Medulla oblongata (tissue), 1 donor: ENCODE data around the gene ASTN2.

Experiments
- DNase-seq: peaks from one replicate; pipeline ENCODE4 v3.0.0-alpha.2; 2015; ENCODE audit errors: extremely low spot score

Gene ASTN2

DNA sequence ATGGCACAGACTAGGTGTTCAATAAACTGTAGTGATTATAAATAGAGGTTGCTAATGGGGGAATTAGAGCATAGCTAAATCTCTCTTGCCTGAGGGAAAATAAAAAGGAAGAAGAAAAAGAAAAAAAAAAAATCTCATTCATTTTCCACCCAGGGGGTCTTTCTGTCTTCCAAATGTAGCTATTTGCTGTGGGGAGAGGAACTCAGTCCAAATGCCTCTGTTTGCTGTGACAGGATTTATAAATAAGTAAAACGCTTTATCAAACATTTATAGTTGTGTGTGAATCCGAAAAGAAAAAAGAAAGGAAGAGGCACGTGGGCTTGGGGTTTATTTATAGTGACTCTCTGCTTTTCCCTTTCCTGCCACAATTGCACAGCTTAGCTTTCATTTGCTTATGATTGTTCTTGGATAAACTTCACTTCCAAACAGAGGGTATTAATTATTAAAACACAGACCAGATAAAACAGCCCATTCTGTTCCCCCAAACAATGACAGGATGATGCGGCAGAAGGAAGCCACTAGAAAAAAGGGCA, 245.7 kb downstream of the ASTN2 start:
- peak; percentile 10 for DNase-seq

DNA sequence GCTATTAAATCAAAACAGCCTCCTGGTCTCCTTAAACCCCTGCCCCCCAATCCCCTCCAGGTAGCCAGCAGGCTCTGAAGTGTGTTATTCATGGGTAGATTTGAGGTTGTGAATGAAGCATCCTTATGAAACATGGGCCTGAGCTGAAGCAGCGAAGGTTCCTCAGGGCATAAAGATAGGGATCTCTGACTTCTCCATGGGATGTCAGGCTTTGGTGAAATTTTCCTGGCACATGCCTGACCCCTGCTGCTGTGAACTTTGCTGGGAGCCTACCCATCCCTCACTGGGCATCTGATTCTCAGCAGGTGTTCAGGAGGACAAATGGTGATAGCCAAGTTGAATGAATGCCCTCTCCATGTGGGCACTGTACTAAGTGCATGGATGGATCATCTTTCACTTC, 250.3 kb downstream of the ASTN2 start:
- no peak for DNase-seq

DNA sequence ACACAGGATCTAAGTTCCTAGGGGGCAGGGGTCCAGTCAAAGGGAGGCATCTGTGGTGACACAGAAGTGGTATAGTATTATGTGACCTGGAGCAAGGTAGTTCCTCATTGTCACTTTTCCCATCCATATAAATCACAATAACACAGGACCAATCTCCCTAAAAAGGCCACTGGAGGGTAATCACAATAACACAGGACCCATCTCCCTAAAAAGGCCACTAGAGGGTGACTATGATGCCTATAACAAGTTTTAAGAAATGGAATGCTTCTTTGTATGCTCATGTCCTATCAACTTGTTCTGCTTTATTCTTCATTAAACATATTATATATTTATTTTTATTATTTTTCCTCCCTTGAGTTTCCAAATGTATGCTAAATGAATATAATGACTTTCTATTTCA, 254.6 kb downstream of the ASTN2 start:
- peak; percentile 17 for DNase-seq

DNA sequence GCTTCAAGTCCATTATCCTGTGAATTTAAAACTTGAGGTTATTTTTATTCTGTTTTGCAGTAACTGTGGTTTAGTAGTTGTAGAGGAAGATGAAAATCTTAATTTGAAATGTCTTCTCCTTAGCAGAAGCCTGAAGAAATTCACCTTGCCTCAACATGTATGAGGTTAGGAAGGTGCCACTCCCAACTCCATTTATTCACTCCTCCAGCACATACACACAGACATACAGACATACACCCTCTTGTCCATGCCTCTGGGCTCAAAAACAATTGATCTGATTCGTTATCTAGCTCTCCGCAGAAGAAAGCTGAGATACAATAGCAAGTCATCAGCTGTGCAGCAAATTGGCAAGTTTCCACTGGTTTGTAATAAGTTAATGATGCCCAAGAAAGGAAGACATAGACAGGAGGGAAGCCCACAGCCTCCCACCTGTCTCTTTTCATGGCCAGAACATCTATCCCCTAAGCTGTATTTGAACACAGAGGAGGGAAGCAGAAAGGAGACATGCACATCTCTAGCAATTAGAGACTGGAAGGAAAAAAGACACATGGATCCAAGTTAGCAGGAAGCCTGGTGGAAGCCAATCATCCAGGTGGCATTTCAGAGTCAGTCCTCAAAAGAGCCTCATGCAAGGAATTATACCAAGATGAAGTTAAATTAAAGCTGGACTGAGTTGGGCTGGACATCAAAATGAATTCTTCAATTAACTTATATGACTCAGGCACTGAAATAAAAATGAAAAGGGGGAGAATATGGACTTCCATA, 257.9 kb downstream of the ASTN2 start:
- DNase-seq = no peak

DNA sequence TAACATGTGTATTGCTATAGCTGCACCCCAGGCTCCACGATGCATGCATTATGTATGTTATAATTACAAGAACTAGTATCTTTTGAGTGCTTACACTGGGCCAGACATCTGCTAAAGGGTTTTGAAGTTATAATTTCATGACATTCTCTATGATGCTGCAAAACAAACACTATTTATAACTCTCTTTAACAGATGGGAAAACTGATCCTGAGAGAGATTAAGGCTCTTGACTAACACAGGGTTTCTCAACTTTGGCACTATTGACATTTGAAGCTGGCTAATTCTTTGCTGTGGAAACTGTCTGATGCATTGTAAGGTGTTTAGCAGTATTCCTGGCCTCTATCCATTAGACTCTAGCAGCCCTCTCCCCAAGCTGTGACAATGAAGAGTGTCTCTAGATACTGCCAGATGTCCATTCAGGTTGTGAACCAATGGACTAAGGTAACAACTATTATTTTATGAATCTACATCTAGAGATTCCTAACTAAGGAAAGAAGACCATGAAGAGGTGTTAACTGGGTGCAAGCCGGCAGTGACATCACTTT, 258.6 kb downstream of the ASTN2 start:
- no peak for DNase-seq

DNA sequence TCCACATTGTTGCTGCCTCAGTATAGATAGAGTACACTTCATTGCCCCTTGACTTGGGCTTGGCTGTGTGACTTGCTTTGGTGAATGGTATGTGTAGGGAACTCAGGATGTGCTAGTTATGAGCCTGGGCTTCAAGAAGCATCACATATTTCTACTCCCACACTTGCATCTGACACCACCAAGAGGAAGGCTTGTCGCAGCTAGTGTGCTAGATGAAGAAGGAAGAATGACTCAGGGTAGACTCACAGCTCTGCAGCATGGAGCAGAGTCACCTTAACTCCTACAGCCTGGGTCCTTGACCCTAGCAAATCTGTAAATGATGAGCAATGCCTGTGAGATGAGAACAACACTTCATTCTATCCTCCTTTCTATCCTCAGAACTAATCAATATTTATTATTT, 261.8 kb downstream of the ASTN2 start:
- DNase-seq = no peak

DNA sequence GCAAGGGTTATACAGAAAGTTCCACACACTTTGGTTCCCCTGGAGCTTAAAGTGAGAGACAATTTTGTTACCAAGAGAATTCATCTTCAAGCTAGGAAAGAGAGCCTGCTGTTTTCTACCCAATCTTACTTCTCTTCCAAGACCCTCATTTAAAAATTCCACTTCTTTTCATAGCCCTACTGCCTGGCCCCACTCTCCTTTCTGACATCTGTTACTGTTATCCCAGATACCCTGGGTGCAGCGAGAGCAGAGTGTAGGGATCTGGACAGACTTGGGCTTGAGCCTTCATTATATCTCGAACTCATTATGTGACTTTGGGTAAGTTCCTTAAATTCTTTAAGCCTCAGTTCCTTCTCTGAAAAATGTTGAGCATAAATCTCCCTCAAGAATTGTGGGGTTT, 263.1 kb downstream of the ASTN2 start:
- no peak for DNase-seq

DNA sequence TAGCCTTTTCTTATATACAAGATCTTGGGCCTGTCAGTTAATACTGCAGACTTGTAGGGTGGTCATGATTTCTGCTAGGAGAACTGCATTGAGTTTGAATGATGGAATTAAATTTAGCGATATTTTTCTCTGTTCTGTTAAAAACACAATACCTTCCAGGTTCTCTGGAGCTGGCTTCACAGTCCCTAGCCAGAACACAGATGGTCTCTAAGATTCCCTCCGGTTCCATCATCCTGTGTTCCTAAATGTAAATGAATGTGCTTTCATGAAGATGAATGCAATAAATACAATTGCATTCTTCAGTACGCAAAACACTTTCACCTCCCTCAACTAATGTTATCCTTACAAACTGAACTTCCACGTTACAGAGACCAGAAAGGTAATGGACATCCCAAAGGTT, 264.9 kb downstream of the ASTN2 start:
- no peak for DNase-seq

DNA sequence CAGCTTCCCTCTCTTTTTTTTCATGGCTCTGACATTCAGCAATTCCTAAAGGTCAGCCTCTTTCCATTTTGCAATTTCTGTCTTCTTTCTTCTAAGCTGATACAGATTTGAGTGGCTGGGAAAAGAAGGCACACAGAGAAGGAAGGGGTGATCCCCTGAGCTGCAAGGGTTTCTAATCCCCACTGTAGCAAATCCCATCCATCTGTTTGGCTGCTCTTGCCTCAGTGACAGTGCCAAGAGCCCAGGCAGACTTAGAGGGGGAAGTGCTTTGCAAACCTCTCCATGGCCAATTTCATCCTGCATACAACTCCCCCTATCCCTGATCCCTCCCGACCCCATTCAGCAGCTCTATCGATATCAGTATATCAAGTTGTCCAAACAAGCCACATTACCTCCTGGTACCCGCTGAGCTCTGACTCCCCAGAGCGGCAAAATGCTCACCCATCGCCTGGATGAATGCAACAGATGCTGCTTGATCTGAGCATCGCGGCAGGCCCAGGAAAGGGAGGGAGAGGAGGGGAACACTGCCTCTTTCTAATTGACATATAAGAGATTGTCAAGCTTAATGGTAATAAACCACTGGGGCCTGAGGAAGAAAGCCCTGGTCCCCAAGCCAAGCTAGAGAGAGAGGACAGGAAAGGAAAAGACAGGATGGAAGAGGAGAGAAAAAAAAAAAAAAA, 268.9 kb downstream of the ASTN2 start:
- DNase-seq = no peak

DNA sequence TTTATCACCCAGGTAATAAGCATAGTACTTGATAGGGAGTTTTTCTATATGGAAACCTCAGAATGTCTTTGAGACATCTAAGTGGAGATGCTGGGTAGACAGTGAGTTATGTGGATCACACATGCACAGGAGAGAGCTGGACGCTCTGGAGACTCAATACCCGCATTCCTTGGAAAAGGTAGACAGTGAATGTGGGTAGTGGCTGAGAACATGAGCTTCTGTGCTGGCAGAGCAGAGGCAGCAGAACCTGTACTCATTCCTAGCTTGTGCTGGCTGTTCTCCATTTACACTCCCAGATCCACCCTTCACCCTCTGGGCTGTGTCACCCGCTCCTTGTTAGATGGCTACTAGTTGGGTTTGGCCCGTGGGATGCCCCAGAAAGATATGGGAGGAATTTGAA, 269.8 kb downstream of the ASTN2 start:
- DNase-seq = no peak

DNA sequence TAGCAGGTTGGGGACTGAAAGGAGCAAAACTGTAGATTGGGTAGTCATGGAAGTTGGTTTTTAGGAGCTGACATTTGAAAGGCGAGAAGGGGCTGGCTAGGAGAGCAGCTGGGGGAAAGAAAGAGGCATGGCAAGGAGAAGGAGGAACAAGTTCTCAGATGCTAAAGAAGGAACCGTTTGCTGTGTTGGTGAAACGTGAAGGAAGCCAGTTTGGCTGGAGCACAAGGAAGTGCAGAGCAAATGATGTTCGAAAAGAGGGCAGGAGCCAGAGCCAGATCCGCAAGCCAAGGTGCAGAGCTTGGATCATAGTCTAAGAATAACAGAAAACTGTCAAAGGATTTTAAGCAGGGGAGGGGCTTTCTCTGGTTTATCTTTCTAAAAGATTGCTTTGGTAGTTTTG, 276.6 kb downstream of the ASTN2 start:
- peak; percentile 4 for DNase-seq

DNA sequence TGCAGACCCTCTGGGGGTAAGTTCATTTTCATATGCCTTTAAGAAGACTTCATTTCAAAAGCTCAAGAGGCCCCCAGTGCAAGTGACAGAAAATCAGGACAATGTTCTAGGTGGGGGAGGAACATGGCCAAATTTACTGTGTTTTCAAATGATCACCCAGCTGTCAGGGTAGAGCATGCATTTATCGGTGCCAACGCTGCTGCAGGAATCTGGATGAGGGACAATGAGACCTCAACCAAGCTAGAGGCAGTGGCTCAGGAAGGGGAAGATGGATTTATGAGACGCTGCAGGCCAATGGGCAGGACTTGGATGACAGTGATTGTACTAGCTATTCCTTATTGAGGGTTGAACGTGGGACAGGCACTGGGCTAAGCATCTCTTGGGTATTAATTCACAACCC, 278.4 kb downstream of the ASTN2 start:
- no peak for DNase-seq

DNA sequence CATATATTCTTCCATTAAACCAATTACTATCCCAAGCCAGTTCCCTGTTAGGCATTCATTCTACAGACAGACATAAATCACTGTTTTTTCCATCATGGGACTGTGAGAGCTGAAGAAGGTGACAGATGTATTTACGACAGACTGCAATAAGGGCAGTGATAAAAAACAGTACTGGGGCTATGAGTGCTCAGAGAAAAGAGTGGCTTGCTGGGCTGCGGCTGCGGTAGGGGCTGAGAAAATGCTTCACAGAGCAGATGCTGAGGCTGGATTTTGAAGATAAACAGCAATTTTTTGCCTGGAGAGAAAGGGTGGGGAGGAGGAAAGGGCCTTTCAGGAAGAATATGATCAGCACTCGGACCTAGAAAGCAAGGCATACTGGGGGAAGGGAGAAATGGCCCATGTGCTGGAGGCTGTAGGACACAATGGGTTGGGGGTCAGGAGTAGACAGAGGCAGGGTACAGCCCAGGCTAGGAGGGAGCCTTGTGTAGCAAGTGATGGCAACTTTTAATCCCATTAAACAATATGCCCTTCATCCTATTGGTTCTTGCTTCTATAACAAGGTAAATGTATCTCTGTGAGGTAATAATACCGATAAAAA, 279.3 kb downstream of the ASTN2 start:
- DNase-seq = no peak

DNA sequence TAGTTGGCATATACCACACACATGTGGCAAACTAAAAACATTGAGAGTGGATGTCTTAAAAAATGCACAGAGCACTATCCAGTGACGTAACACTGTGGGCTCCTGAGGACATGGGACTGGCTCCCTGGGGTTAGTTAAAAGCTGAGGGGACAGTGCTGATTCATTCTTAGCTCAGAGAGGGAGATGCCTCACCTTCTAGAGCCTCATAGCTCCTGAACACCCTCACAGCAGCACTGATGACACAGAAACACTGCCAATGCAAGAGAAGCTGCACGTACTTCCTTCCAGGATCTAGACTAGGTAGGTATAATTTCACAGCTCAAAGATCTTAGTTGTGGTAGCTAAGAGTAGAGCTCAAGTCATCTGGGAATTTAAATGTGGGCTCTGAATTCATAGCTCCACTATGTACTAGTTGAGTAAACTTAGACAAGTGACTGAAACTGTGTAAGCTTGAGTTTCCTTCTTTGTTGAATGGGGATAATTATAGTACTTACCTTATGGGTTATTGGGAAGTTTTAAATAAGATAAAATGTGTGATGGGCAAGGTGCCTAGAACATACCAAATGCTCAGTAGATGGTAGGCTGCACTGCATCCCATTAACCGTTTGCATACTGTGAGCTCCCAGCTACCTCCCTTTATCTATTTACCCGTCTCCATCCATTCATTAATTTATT, 279.9 kb downstream of the ASTN2 start:
- no peak for DNase-seq

DNA sequence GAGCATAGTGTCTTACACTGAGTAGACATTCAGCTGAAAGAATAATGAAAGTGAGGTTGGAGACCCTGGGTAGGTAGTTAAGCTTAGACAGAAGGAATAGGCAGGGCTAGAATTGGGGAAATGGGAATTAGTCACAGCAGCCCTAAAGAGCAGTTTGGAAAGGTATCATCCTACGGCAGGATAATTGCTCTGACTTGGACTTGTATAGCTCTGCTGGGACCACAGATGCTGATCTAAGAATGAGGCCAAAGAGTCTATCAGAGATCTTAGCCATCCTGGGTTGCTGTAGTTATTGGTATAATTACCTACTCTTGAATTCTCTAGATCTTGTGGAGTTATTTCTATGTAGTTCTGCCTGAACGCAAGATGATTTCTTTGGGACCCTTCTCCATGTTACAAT, 288.0 kb downstream of the ASTN2 start:
- no peak for DNase-seq

DNA sequence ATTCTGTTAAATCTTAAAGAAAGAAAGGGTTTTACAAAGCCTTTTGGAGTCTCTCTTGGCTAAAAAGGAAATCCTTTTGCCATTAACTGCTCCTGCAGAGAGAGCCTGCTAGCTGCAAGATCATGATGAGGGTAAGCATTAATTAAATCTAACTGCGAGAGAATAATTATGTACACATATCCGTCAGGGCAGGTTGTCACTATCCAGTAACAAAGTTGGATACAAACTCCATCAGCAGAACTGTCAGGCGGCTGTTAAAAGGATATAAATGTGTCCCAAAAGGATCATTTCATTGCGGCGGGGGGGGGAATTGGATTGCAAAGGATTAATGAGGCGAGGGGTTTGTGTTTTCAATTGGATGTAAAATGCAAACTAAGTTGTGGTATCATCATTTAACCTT, 289.3 kb downstream of the ASTN2 start:
- no peak for DNase-seq

DNA sequence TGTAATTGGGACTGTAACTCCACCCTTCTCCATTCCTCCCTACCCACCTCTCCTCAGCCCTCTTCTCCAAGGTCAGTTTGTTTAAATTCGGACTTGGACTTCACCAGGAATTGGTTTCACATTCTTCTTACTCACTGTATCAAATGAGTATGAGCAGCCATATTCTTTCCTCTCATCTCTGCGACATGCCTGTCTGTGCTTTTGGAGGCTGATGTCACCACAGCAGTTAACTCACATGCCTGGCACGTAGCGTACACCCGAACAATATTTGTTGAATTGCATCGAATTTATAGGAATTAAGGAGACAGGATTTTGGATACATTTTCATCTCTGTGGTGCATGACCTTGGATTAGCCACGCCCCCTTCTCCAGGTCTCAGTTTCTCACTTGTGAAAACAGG, 291.1 kb downstream of the ASTN2 start:
- no peak for DNase-seq

DNA sequence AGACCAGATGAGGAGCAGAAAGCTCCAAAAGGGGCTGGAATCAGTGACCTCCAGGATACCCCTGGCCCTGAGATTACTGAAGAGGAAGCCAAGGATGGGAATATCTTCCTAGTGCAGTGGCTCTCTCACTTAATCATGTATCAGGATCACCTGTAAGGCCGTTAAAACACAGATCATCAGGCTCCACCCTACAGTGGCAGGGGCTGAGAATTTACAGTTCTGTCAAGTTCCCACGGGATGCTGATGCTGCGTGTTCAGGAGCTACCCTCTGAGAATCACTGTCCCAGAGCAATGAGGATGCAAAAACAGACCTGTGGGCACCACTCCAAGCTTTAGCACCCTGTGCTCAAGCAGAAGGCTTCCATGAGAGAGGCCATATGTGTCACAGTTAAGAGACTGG, 291.9 kb downstream of the ASTN2 start:
- no peak for DNase-seq

DNA sequence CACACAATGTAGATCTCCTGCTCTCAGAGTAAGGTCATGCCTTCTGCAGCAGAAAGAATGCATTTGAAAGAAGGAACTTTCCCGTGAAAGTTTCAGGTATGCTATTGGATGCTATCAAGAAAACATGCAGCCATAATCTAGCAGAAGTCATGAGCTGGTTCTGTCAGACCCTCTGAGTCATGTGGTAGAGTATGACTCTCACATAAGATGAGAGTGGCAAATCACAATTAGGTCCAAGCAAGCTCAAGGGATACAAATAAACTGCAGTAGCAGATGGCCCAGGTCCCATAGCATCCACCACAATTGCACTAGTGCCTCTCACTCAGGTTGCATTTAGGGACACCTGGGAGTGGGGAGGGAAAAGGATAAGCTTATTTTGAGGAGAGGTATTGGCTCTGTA, 292.8 kb downstream of the ASTN2 start:
- DNase-seq = no peak

DNA sequence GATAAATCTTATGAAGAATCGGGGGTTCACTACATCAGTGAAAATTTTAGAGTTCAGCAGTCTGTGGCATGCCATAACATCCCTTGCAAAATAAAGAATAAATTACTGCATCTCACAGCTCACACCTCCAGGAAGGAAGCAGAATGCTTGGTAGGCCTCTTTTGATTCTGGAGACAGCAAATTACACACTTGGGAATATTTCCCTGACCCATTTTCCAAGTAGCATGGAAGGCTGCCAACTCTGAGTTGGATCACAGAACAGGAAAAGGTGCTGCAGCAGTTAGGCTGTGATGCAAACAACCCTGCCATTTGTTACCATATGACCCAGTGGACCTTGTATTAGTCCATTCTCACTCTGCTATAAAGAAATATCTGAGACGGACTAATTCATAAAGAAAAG, 293.5 kb downstream of the ASTN2 start:
- peak; percentile 52 for DNase-seq

DNA sequence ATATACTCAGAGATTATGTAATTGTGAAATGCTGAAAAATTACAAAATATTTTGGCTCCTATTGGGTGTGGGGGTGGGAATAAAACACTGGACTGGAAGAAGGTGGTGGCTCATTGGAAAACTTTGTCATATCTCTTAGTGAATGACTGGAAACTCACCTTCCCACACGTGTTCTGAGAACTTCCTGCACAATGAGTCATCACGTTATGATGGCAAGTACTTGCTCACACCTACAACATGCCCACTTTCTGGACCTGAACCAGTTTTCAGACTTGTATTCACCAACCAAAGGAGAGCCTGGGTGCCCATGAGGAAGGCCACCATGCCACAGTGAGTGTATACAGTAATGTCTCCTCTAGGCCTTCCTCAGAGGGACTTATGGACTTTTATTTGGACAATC, 294.8 kb downstream of the ASTN2 start:
- DNase-seq = no peak

DNA sequence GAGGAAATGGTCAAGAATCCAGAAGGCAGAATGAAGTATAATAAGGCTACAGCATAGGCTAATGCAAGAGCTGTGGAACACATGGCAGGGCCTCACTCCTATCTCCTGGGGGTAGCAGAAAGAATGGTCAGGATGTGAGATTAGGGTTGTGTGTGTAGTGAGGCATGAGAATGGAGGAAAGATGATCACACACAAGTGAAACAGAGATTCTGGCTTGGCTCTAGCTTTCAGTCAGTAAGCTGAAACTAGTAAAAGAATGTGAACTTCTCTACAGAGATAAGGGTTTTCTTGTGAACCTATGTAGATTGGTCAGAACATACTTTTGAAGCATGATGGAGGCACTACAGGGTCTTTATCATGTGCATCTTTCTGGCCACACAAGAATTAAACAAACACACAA, 298.8 kb downstream of the ASTN2 start:
- DNase-seq = no peak
